ENCODE measurements around the gene GORASP2.

DNA sequence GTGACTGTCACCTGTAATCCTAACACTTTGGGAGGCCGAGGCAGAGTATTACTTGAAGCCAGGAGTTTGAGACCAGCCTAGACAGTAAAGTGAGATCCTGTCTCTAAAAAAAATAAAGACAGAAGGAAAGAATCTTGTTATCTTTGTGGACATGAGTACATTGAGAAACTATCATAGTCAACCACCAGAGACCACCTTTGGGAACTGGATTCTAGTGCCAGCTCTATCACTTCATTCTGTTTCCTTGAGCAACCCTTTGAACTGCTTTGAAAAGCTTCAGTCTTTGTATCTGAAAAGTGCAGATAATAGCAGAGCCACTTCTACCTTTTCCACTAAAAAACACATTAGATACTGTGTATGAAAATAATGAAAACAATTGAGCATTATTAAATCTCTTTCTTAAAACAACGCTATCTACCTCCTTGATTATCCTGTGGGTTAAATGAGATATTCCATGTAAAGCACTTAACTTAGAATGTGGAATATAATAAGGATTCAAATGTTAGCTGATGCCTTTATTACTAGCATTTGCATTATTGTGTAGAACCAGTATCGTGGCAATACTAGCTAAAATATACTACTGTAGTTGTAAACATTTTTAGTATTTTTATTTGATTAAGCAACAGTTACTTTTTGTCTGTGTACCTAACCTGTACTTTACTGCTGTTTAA, 8.8 kb downstream of the GORASP2 start:
- TF ChIP-seq, protein P1, sequence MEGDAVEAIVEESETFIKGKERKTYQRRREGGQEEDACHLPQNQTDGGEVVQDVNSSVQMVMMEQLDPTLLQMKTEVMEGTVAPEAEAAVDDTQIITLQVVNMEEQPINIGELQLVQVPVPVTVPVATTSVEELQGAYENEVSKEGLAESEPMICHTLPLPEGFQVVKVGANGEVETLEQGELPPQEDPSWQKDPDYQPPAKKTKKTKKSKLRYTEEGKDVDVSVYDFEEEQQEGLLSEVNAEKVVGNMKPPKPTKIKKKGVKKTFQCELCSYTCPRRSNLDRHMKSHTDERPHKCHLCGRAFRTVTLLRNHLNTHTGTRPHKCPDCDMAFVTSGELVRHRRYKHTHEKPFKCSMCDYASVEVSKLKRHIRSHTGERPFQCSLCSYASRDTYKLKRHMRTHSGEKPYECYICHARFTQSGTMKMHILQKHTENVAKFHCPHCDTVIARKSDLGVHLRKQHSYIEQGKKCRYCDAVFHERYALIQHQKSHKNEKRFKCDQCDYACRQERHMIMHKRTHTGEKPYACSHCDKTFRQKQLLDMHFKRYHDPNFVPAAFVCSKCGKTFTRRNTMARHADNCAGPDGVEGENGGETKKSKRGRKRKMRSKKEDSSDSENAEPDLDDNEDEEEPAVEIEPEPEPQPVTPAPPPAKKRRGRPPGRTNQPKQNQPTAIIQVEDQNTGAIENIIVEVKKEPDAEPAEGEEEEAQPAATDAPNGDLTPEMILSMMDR (IDR thresholded peaks at IDR 0.05) = no peak
- TF ChIP-seq POLR2A (IDR thresholded peaks at IDR 0.05) (no peak), POLR2AphosphoS5 (IDR thresholded peaks at IDR 0.05) (no peak)
